Measurements from ENCODE around the gene PITRM1.

- TF ChIP-seq CTCF (conservative IDR thresholded peaks at IDR 0.05; ENCODE audit: low read length) = no peak
- no peak for TF ChIP-seq EZH2phosphoT487 (IDR thresholded peaks at IDR 0.05; ENCODE audit: borderline replicate concordance, low read depth, low read length)
Observed at GRCh38 chr10:3111621-3112163, 60.9 kb downstream of the PITRM1 start.
